Activated effector memory CD4-positive, alpha-beta T cell treated with Interleukin-2 at 50 U/mL for 16 hours (primary cell): ENCODE measurements around the gene SNX25.
"Not testable (repeated sequence)": the region's sequence is repeated elsewhere in the genome, so short reads cannot be mapped to it uniquely, and the experiment has no call there.

Source experiments
- DNase-seq: peaks from one replicate; pipeline ENCODE4 v3.0.0-alpha.2; 2020

The SNX25 gene

DNA sequence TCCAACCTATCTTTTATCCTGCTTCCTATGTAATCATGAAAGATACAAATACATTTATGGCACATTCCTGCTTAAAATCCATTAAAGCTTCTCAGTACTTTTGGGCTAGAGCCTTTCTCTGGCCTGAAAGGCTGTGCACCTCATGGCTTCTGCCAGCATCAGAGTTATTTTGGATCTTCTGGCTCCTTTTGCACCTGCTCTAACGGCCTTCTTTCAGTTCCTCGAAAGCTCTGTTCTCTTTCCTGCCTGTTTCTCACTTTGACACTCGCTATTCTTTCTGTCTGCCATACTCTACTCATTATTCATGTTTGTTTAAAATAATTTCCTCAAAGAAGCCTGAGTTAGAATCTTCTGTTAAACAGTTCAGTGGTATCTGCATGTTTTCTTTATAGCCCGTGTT is 100.4 kb downstream of the SNX25 start:
- no peak for DNase-seq

DNA sequence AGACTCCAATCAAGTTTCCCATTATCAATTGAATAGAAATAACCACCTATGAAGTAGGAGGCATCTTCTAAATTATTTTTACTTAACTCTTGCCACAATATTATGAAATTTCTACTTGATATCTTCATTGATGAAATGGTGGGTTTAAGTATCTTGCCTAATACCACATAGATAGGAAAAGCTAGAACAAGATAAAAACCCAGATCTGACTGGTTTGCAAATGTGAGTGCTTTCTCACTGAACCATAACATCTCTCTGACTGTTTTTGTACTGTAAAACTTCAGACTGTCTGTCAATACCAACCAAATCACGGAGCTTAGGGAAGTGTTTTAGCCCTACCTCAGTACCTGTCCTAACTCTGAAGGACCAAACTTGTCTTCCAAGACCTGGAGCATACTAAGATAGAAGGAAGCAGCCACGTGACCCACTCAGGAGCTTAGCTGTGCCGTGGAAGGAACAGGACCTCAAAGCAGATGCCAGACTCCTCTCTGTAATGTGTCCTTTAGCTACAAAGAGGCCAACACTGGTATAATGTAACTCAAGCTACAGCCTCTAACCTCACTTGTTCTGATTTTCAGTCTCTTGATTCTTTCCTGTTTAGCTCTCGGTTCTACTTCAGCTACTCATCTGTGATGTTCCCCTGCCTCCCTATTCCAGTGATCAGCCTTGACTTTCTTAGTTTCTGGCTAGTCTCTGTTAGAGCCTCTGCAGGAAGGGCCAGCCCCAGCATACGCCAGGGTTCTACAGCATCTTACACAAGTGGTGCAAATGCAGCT is 101.9 kb downstream of the SNX25 start:
- DNase-seq: no peak

GRCh38 chr4:185312699-185313098 is 103.3 kb downstream of the SNX25 start:
- no peak for DNase-seq

DNA sequence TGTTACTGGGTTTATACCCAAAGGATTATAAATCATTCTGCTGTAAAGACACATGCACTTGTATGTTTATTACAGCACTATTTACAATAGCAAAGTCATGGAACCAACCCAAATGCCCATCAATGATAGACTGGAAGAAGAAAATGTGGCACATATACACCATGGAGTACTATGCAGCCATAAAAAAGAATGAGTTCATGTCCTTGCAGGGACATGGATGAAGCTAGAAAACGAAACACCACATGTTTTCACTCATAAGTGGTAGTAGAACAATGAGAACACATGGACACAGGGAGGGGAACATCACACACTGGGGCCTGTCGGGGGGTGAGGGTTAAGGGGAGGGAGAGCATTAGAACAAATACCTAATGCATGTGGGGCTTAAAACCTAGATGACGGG is 108.1 kb downstream of the SNX25 start:
- DNase-seq: not testable (repeated sequence)

DNA sequence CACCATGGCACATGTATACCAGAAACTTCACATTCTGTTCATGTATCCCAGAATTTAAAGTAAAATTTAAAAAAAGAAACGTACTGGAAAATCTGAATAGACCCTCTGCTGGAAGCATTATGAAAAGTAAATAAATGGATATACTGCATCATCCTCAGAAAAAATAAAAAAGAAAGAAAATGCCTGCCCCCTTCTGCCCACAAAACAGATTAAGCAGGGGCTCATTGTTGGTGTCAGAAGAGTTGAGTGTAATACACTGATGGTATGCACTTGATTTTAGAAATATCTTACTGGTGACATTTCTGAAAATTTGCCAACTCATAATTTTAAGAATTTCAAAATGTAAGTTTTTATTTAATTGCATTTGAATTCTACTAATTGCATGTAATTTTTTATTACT is 108.5 kb downstream of the SNX25 start:
- DNase-seq: no peak

DNA sequence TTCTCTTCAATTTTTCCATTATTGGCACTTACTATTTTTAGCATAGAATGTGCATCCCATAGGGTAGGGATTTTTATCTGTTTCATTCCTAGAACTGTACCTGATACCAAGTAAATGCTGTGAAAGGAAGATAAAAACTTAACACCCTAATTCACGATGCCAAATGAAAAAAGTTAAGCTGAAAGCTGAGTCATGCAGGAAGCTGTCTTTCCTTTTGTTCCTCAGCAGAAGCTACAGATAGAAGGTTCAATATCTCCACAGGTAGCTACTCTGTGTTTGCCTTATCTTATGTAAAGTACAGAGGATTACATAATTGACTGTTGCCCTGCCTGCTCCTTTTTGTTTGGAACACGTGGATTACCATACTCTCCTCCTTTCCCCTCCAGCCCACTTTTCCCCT is 109.3 kb downstream of the SNX25 start:
- DNase-seq: no peak

DNA sequence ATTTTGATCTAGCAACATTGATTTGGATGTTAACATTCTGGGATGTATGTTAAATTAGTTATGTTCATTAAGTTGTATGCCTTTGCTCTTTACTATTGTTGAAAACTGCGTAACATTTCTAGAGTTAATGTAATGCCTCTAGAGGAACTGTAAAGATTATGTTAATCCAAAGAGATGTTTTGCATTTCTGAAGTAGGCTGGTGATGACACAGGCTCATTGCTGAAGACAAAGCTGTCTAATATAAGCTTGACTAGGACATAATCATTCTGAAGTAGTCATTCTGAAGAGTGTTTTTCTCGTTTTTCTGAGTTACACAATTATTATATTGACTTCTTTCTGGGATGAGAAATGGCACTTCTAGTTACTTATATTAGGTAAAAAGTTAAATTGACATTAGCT is 113.4 kb downstream of the SNX25 start:
- no peak for DNase-seq

DNA sequence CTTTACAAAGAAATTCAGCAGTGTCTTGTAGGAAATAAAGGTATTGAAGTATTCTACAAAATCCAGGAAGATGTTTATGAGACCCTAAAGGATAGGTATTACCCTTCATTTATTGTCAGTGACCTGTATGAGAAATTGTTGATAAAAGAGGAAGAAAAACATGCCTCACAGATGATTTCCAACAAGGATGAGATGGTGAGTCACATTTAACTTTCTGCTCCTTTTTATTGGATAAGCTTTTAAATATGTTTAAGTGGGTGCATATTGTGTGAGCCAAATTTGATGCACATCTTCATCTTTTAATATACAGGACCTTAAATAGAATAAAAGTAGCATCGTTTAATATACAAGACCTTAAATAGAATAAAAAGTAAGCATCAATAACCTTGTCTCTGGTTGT is 114.2 kb downstream of the SNX25 start:
- no peak for DNase-seq

- not testable (repeated sequence) for DNase-seq
Observed at GRCh38 chr4:185324361-185324760, 115.0 kb downstream of the SNX25 start.

DNA sequence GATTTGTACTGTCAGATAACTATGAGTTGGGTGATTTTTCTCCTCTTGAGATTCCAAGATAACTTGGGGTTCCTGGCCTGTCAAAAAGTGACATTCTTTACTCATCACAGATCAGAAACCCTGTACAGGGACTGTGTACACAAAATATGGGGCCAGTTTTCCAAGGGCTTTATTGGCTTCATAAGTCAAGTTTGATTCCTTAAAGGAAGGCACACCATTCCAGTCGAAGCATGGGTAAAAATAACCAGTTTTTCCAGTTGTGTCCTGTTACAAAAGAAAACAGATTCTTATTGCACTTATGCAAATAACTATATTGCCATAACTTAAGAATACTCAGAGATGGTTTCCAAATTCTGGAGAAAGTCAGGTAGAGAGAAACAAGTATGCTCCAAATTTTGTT is 116.3 kb downstream of the SNX25 start:
- DNase-seq: not testable (repeated sequence)

DNA sequence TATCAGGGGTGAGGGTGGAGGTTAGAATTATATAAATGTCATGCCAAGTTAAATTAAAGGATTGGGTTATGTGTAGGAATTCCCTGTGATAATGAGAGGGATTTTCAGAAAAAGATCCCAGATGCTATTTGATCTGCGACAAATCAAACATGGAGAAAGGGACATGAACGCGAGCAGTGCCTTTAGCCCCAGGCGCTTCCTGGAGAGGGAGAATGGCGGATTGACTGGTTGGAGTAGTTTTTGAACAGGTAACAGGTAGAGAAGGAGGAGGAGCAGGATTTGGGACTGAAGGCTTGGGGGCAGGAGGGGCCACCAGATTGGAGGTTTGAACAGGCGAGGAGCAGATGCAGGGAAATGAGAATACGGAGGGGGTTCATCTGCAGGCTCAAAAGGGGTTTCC is 119.2 kb downstream of the SNX25 start:
- DNase-seq: no peak

- DNase-seq: not testable (repeated sequence)
Observed at GRCh38 chr4:185329879-185330510, 120.6 kb downstream of the SNX25 start.

DNA sequence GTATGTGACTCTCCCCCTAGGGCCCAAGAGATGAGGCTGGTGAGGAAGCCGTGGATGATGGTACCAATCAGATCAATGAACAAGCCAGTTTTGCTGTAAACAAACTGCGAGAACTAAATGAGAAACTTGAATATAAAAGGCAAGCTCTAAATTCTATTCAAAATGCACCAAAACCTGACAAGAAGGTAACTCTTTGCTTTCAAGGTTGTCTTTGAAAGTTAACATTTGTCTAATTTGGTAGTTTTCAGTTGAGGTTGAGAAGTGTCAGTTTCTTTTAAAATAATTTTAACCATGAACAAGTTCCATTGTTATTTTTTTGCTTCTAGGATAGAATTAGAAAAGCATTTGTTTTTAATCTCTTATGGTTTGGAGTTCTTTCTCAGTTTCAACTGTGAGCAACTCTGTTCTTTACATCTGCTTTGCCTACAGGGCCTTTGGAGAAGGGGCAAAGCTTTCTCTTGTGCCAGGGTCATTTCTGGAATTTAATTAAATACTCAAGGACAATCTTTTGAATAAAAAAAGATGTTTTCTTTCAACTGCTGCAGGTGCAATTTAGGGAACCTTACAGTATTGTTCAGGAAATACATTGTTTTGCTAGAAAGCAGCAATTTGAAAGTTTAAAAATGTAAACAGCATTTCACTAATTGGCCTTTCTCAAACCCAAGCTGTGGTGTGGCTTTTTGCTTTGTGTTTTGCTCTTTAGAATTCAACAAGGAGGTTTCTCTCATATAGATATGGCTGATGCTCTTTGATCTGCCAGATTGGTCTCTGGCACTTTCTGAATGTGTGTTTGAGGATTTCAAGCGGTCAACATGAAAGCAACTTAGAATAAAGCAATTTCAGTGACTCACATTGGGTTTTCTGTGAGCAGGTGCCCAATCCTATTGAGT is 123.4 kb downstream of the SNX25 start:
- no peak for DNase-seq

DNA sequence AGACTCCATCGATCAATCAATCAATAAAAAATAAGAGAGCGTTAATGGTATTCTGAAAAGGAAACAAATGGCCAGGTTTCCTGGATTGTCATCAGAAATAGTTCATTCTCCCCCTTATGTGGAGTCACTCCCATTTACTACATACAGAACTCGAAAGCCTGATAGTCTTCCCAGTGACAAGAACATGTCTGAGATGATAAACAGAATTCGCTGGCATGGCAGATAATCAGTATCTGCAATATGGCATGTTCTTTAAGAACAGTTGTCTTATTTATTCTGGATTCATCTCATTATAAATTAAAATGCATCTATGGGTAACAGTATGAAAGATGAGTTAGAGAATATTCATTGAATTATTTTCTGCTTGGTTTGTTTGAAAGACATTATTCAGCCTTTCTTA is 124.9 kb downstream of the SNX25 start:
- no peak for DNase-seq

DNA sequence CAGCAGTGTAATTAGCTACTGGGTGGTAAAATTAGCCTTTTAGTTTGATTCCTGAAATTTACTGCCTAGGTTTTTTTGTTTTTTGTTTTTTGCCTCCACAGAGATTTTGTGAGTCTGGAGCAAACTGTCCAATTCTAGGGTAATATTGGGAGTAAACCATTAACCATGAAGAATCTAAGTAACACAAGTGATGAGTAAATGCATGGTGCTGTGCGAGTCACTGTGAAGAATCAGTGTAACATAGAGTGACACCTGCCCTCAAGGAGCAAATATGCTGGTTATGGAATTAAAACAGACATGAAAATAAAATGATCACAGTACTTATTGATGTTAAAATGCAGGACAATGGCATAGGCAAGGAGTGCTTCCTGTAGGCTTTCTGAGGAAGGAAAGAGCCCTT is 126.2 kb downstream of the SNX25 start:
- DNase-seq: no peak

DNA sequence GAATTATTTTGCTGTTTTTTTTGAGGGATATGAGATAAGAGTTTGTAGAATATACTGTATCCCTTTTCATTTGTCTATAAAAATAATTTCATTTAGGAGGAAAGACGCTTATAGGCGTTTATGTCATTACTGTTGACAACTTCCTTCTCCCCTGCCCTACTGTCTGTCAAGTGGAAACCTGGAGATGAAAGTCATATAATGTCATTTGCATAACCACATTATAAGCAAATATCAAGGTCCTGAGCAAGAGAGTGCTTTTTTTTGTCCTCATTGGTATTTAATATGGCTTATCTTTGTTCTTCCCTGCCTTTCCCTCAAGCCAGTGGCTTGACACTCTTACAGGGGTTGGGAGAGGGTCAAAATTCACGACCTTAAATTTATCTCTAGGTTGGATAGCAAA is 130.5 kb downstream of the SNX25 start:
- no peak for DNase-seq

- no peak for DNase-seq
Observed at GRCh38 chr4:185341377-185341776, 132.0 kb downstream of the SNX25 start.

GRCh38 chr4:185341841-185342240 is 132.4 kb downstream of the SNX25 start:
- no peak for DNase-seq

DNA sequence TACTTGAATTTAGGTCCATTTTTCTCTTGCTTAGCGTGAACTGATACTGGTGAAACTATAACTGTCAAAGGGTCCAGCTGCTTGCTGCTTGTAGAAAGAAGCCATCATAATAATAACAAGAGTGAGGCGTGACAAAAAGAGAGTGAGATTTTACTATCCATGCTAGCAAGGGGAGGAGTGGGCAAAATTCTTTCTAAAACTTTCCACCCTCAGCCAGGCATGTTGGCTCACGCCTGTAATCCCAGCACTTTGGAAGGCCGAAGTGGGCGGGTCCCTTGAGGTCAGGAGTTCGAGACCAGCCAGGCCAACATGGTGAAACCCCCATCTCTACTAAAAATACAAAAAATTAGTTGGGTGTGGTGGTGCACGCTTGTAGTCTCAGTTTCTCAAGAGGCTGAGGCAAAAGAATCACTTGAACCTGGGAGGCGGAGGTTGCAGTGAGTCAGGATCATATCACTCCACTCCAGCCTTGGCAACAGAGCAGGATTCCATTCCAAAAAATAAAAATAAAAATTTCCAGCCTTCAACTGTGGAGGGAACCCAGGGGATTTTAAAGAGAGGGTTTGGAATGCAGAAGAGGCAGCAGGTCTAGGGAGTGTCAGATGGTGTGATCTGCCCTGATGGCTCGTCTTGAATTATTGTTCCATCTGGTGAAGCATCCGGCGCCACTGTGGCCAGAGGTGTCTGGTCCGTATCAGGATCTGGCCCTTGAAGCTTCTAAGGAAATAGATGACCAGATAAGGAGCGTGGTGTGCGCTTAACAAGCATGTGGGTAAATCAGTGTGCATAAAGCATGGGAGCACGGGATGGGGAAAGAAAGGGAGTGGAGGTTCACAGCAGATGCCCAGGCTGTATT is 134.6 kb downstream of the SNX25 start:
- DNase-seq: no peak

- no peak for DNase-seq
Observed at GRCh38 chr4:185344743-185345538, 135.5 kb downstream of the SNX25 start.

GRCh38 chr4:185346975-185347601 is 137.7 kb downstream of the SNX25 start:
- no peak for DNase-seq
